Stimulated activated CD8-positive, alpha-beta memory T cell treated with anti-CD3 and anti-CD28 coated beads, Interleukin-2, amount 100 ng/mL, for 48 hours (primary cell): ENCODE data around the gene SPTBN4.
A peak's percentile ranks its signal among the peaks of the same experiment; 100 is the strongest.
"Not testable (repeated sequence)": the region's sequence is repeated elsewhere in the genome, so short reads cannot be mapped to it uniquely, and the experiment has no call there.

ENCODE experiments used
- DNase-seq, 2 donors: peaks; one replicate each; pipeline ENCODE4 v3.0.0-alpha.2; 2020; ENCODE audit warnings: low read depth in 2 of 2

Gene SPTBN4

GRCh38 chr19:40466985-40467734 lies at the start of gene SPTBN4:
SPTBN4 (plus strand) TSS chr19:40467001; CDS start chr19:40472622, 5,621 bp downstream.
- no peak for DNase-seq

GRCh38 chr19:40417643-40417981 lies 49.2 kb upstream of the SPTBN4 start:
- no peak for DNase-seq

- DNase-seq: no peak
Measured at GRCh38 chr19:40418040-40418439, 48.8 kb upstream of the SPTBN4 start.

- DNase-seq: no peak
Measured at GRCh38 chr19:40419066-40419612, 47.7 kb upstream of the SPTBN4 start.

GRCh38 chr19:40419780-40420179 lies 47.0 kb upstream of the SPTBN4 start:
- no peak for DNase-seq

GRCh38 chr19:40420451-40420765 lies 46.4 kb upstream of the SPTBN4 start:
- DNase-seq: no peak

GRCh38 chr19:40420766-40421765 lies 45.7 kb upstream of the SPTBN4 start:
- DNase-seq: peak; percentile 62 to 63

- DNase-seq: no peak
Measured at GRCh38 chr19:40421993-40422747, 44.6 kb upstream of the SPTBN4 start.

GRCh38 chr19:40422748-40423566 lies 43.8 kb upstream of the SPTBN4 start:
- DNase-seq: no peak

- DNase-seq: no peak
Measured at GRCh38 chr19:40423938-40424337, 42.9 kb upstream of the SPTBN4 start.

- DNase-seq: no peak
Measured at GRCh38 chr19:40424637-40425449, 42.0 kb upstream of the SPTBN4 start.

- peak; percentile 100 for DNase-seq
Measured at GRCh38 chr19:40425450-40426287, 41.1 kb upstream of the SPTBN4 start, which contains the start of gene SERTAD1. SERTAD1 (minus strand) TSS chr19:40425992; CDS start chr19:40423546, 2,446 bp downstream.

- DNase-seq: not testable (repeated sequence)
Measured at GRCh38 chr19:40428197-40428596, 38.6 kb upstream of the SPTBN4 start.

GRCh38 chr19:40430242-40430641 lies 36.6 kb upstream of the SPTBN4 start:
- not testable (repeated sequence) for DNase-seq

- no peak for DNase-seq
Measured at GRCh38 chr19:40431698-40432097, 35.1 kb upstream of the SPTBN4 start.

GRCh38 chr19:40432760-40433159 lies 34.0 kb upstream of the SPTBN4 start:
- DNase-seq: not testable (repeated sequence)

- peak in 1 of 2 donors; percentile 43 for DNase-seq
Measured at GRCh38 chr19:40433391-40434216, 33.2 kb upstream of the SPTBN4 start.

GRCh38 chr19:40438284-40438683 lies 28.5 kb upstream of the SPTBN4 start:
- DNase-seq: no peak
